CD4-positive, alpha-beta T cell treated with Interleukin-17A for 1 hour (primary cell): ENCODE results near the gene LST1.
A peak's percentile ranks its signal among the peaks of the same experiment; 100 is the strongest.

ENCODE experiments used
- DNase-seq: peaks from one replicate; pipeline ENCODE4 v3.0.0-alpha.2; 2020

The LST1 gene

GRCh38 chr6:31560697-31561058 is 25.4 kb upstream of the LST1 start:
- DNase-seq, result no peak

- peak; percentile 61 for DNase-seq
Observed at GRCh38 chr6:31567531-31568370, 18.3 kb upstream of the LST1 start.

- peak; percentile 92 for DNase-seq
Observed at GRCh38 chr6:31568537-31568961, 17.5 kb upstream of the LST1 start.

- DNase-seq, result no peak
Observed at GRCh38 chr6:31569861-31570536, 16.1 kb upstream of the LST1 start.

- DNase-seq, result peak; percentile 84
Observed at GRCh38 chr6:31572041-31572911, 13.8 kb upstream of the LST1 start, which contains the start of gene LTA. LTA (plus strand) TSS chr6:31572289; CDS start chr6:31572743, 454 bp downstream.

GRCh38 chr6:31573239-31574105 is 12.6 kb upstream of the LST1 start:
- DNase-seq, result no peak

GRCh38 chr6:31574106-31575061 is 11.7 kb upstream of the LST1 start:
- DNase-seq, result no peak

GRCh38 chr6:31575335-31575901 is 10.7 kb upstream of the LST1 start, which contains the start of gene TNF:
TNF (plus strand) TSS chr6:31575565; CDS start chr6:31575742, 177 bp downstream.
- DNase-seq, result peak; percentile 95

GRCh38 chr6:31575952-31576685 is 10.0 kb upstream of the LST1 start:
- peak; percentile 38 for DNase-seq

- peak; percentile 73 for DNase-seq
Observed at GRCh38 chr6:31576897-31577578, 9.0 kb upstream of the LST1 start.

GRCh38 chr6:31577579-31577966 is 8.5 kb upstream of the LST1 start:
- DNase-seq, result no peak

- peak; percentile 49 for DNase-seq
Observed at GRCh38 chr6:31578184-31579118, 7.6 kb upstream of the LST1 start.

- peak; percentile 39 for DNase-seq
Observed at GRCh38 chr6:31579119-31579505, 7.0 kb upstream of the LST1 start.

GRCh38 chr6:31579546-31580437 is 6.3 kb upstream of the LST1 start:
- peak; percentile 42 for DNase-seq

- no peak for DNase-seq
Observed at GRCh38 chr6:31580438-31580740, 5.7 kb upstream of the LST1 start.

- DNase-seq, result peak; percentile 89
Observed at GRCh38 chr6:31580807-31581433, 5.2 kb upstream of the LST1 start.
